Skin epidermis (tissue), 12 donors: ENCODE measurements around the gene REG4.
A peak's percentile ranks its signal among the peaks of the same experiment; 100 is the strongest.
"Not testable (repeated sequence)": the region's sequence is repeated elsewhere in the genome, so short reads cannot be mapped to it uniquely, and the experiment has no call there.

Source experiments
- H3K27ac ChIP-seq, 21 experiments: fragments of 200-600 bp; sonication (generic) in 11 of 21; one replicate each; pipeline ENCODE4 v1.5.0; 2020; ENCODE audit warnings: mild to moderate bottlenecking in 3 of 21, inconsistent platforms in 2 of 21, moderate library complexity in 2 of 21
- H3K4me3 ChIP-seq, 7 experiments: fragments of 200-600 bp; sonication (generic) in 2 of 7; one replicate each; pipeline ENCODE4 v1.5.0; 2020; ENCODE audit warnings: inconsistent platforms in 2 of 7, mild to moderate bottlenecking in 2 of 7, moderate library complexity in 1 of 7

Gene REG4

GRCh38 chr1:119811387-119811786, at the start of gene REG4:
Gene REG4, minus strand, starts transcription at chr1:119811460. Its CDS starts 2,691 bp downstream, at chr1:119808769.
- Histone ChIP-seq H3K27ac (no peak within 1 kb of the TSS), H3K4me3 (no peak within 1 kb of the TSS)

GRCh38 chr1:119859647-119860046, 48.4 kb upstream of the REG4 start:
- no peak overlapping the region for H3K4me3 ChIP-seq

GRCh38 chr1:119858556-119859214, 47.4 kb upstream of the REG4 start:
- H3K27ac ChIP-seq = peak overlapping the region in 1 of 21 experiments; percentile 13

More at GRCh38 chr1:119859647-119860046, 48.4 kb upstream of the REG4 start:
- H3K27ac ChIP-seq = peak overlapping the region in 3 of 21 experiments; percentile 13 to 54 (median 15)

GRCh38 chr1:119858126-119858525, 46.9 kb upstream of the REG4 start:
- Histone ChIP-seq H3K27ac (no peak overlapping the region), H3K4me3 (no peak overlapping the region)

More at GRCh38 chr1:119858556-119859214, 47.4 kb upstream of the REG4 start:
- not testable (repeated sequence) for H3K4me3 ChIP-seq

- no peak overlapping the region for H3K27ac ChIP-seq
- H3K4me3 ChIP-seq = no peak overlapping the region
Observed at GRCh38 chr1:119853155-119853554, 41.9 kb upstream of the REG4 start.

- H3K4me3 ChIP-seq, H3K27ac ChIP-seq: not testable (repeated sequence)
Observed at GRCh38 chr1:119844206-119844605, 32.9 kb upstream of the REG4 start.

GRCh38 chr1:119841306-119841705, 30.0 kb upstream of the REG4 start:
- Histone ChIP-seq H3K27ac (no peak overlapping the region), H3K4me3 (no peak overlapping the region)

- H3K27ac ChIP-seq = no peak overlapping the region
- H3K4me3 ChIP-seq = no peak overlapping the region
Observed at GRCh38 chr1:119840745-119841144, 29.5 kb upstream of the REG4 start.

GRCh38 chr1:119838236-119838635, 27.0 kb upstream of the REG4 start:
- H3K27ac ChIP-seq = no peak overlapping the region

GRCh38 chr1:119834990-119835389, 23.7 kb upstream of the REG4 start:
- Histone ChIP-seq H3K4me3 (no peak overlapping the region), H3K27ac (no peak overlapping the region)

More at GRCh38 chr1:119838236-119838635, 27.0 kb upstream of the REG4 start:
- H3K4me3 ChIP-seq = no peak overlapping the region

- Histone ChIP-seq H3K27ac (no peak overlapping the region), H3K4me3 (no peak overlapping the region)
Observed at GRCh38 chr1:119831027-119831426, 19.8 kb upstream of the REG4 start.

- no peak overlapping the region for H3K4me3 ChIP-seq
- no peak overlapping the region for H3K27ac ChIP-seq
Observed at GRCh38 chr1:119829625-119830024, 18.4 kb upstream of the REG4 start.

GRCh38 chr1:119829006-119829405, 17.7 kb upstream of the REG4 start:
- not testable (repeated sequence) for H3K4me3 ChIP-seq, H3K27ac ChIP-seq

GRCh38 chr1:119828266-119828665, 17.0 kb upstream of the REG4 start:
- no peak overlapping the region for H3K4me3 ChIP-seq
- no peak overlapping the region for H3K27ac ChIP-seq

GRCh38 chr1:119827010-119827409, 15.8 kb upstream of the REG4 start:
- Histone ChIP-seq H3K27ac (no peak overlapping the region), H3K4me3 (no peak overlapping the region)

GRCh38 chr1:119822406-119822805, 11.1 kb upstream of the REG4 start:
- H3K27ac ChIP-seq = no peak overlapping the region

GRCh38 chr1:119818181-119818580, 6.9 kb upstream of the REG4 start:
- no peak overlapping the region for H3K27ac ChIP-seq
- no peak overlapping the region for H3K4me3 ChIP-seq

More at GRCh38 chr1:119822406-119822805, 11.1 kb upstream of the REG4 start:
- H3K4me3 ChIP-seq = no peak overlapping the region

GRCh38 chr1:119816407-119816806, 5.1 kb upstream of the REG4 start:
- H3K4me3 ChIP-seq = no peak overlapping the region
- H3K27ac ChIP-seq = no peak overlapping the region

- no peak overlapping the region for H3K4me3 ChIP-seq
- H3K27ac ChIP-seq = no peak overlapping the region
Observed at GRCh38 chr1:119815928-119816327, 4.7 kb upstream of the REG4 start.

- Histone ChIP-seq H3K4me3 (no peak overlapping the region), H3K27ac (no peak overlapping the region)
Observed at GRCh38 chr1:119815361-119815760, 4.1 kb upstream of the REG4 start.

- H3K4me3 ChIP-seq = no peak overlapping the region
- no peak overlapping the region for H3K27ac ChIP-seq
Observed at GRCh38 chr1:119814288-119814687, 3.0 kb upstream of the REG4 start.

GRCh38 chr1:119811985-119812557, 811 bp upstream of the REG4 start:
- Histone ChIP-seq H3K4me3 (no peak overlapping the region), H3K27ac (no peak overlapping the region)
